GDM1 (cell line): ENCODE measurements around the gene FAM168A.

ENCODE experiments used
- DNase-seq: peaks from one replicate; lab custom pipeline; 2025; lab: John Stamatoyannopoulos, UW

FAM168A gene

GRCh38 chr11:73597956-73598718 is at the start of gene FAM168A:
FAM168A (minus strand) TSS chr11:73598112; CDS start chr11:73468474, 129,638 bp downstream.
- peak; percentile 95 for DNase-seq

- DNase-seq = no peak
Measured at GRCh38 chr11:73647459-73648100, 49.7 kb upstream of the FAM168A start.

- no peak for DNase-seq
Measured at GRCh38 chr11:73645972-73646631, 48.2 kb upstream of the FAM168A start, which contains the start of gene PLEKHB1. PLEKHB1 (plus strand) TSS chr11:73646581; CDS start chr11:73646609, 28 bp downstream.

- DNase-seq = no peak
Measured at GRCh38 chr11:73645121-73645969, 47.4 kb upstream of the FAM168A start.

- no peak for DNase-seq
Measured at GRCh38 chr11:73641668-73642067, 43.8 kb upstream of the FAM168A start.

GRCh38 chr11:73640592-73640991 is 42.7 kb upstream of the FAM168A start:
- no peak for DNase-seq

GRCh38 chr11:73637012-73637411 is 39.1 kb upstream of the FAM168A start:
- DNase-seq = no peak

GRCh38 chr11:73636249-73636648 is 38.3 kb upstream of the FAM168A start:
- DNase-seq = no peak

- no peak for DNase-seq
Measured at GRCh38 chr11:73635721-73636120, 37.8 kb upstream of the FAM168A start.

- DNase-seq = no peak
Measured at GRCh38 chr11:73633999-73634398, 36.1 kb upstream of the FAM168A start.

- no peak for DNase-seq
Measured at GRCh38 chr11:73632996-73633395, 35.1 kb upstream of the FAM168A start.

- DNase-seq = no peak
Measured at GRCh38 chr11:73629907-73630306, 32.0 kb upstream of the FAM168A start.

- DNase-seq = peak; percentile 25
Measured at GRCh38 chr11:73625696-73626318, 27.9 kb upstream of the FAM168A start.

GRCh38 chr11:73623686-73624085 is 25.8 kb upstream of the FAM168A start:
- peak; percentile 36 for DNase-seq

- no peak for DNase-seq
Measured at GRCh38 chr11:73622926-73623593, 25.1 kb upstream of the FAM168A start.

GRCh38 chr11:73614591-73614990 is 16.7 kb upstream of the FAM168A start:
- DNase-seq = no peak

- no peak for DNase-seq
Measured at GRCh38 chr11:73612601-73613140, 14.8 kb upstream of the FAM168A start.

- no peak for DNase-seq
Measured at GRCh38 chr11:73598719-73599379, 937 bp upstream of the FAM168A start.

GRCh38 chr11:73597336-73597955 is 466 bp downstream of the FAM168A start:
- DNase-seq = no peak

GRCh38 chr11:73596547-73596946 is 1.4 kb downstream of the FAM168A start:
- no peak for DNase-seq
